ENCODE results near the gene MPDU1. TPM values are rescaled to one million over a fixed set of nuclear protein-coding genes. Genes with fewer than 3 reads are reported as not detected.

Gene MPDU1
- total and polyA plus RNA-seq, 2 of the 13 experiments (the other 11 are each of a cell fraction or from before 2014, with no cell fraction given), result 112 to 167 TPM

GRCh38 chr17:7561028-7561575 lies 22.6 kb upstream of the MPDU1 start (continued):
- TF ChIP-seq POGZ (CRISPR knock-in tag; IDR thresholded peaks at IDR 0.05), result peak; percentile 29; the same call in 1 of the 2 replicates
- TF ChIP-seq MEF2D (CRISPR knock-in tag; IDR thresholded peaks at IDR 0.05), result peak; percentile 60
- no peak for TF ChIP-seq ZNF737 (CRISPR knock-in tag; IDR thresholded peaks at IDR 0.05; ENCODE audit: borderline replicate concordance)
- TF ChIP-seq SOX6 (IDR thresholded peaks at IDR 0.05), result no peak
- peak; percentile 27; the same call in 1 of the 2 replicates for TF ChIP-seq SOX6 (CRISPR knock-in tag; IDR thresholded peaks at IDR 0.05)
- TF ChIP-seq NR1H2 (CRISPR knock-in tag; IDR thresholded peaks at IDR 0.05; ENCODE audit: borderline replicate concordance, low read depth), result 0 out of 2 replicates have a peak, but pooled peaks have one; percentile 35
- peak; percentile 54 for TF ChIP-seq ZNF687 (CRISPR knock-in tag; IDR thresholded peaks at IDR 0.05)

- POLR2A ChIA-PET, result interaction anchor here (1.3 to 2.5 kb wide), 6 partner anchors 10 to 124 kb away, joined by 4 to 24 read pairs (median 10); partner anchors contain the start of genes MPDU1 and POLR2A
- BruUV-seq (replicated peaks), result no TSS peak
- TF ChIP-seq ZNF446 (CRISPR knock-in tag; IDR thresholded peaks at IDR 0.05) (no peak), TARDBP (CRISPR knock-in tag; IDR thresholded peaks at IDR 0.05) (peak; percentile 14; the same call in 1 of the 2 replicates), KAT2B (IDR thresholded peaks at IDR 0.05; ENCODE audit: borderline replicate concordance, low read depth, low read length) (no peak), AKAP8 (CRISPR knock-in tag; IDR thresholded peaks at IDR 0.05) (no peak; the same call in 1 of the 2 replicates), ZSCAN22 (CRISPR knock-in tag; IDR thresholded peaks at IDR 0.05) (no peak), RAD51 (IDR thresholded peaks at IDR 0.05; ENCODE audit: borderline replicate concordance) (no peak), ZNF230 (CRISPR knock-in tag; IDR thresholded peaks at IDR 0.05) (0 out of 2 replicates have a peak, but pooled peaks have one; percentile 63), ZNF782 (CRISPR knock-in tag; IDR thresholded peaks at IDR 0.05; ENCODE audit: borderline replicate concordance) (no peak; the same call in 1 of the 2 replicates), YEATS2 (CRISPR knock-in tag; IDR thresholded peaks at IDR 0.05; ENCODE audit: borderline replicate concordance) (peak; percentile 71), NFYC (CRISPR knock-in tag; IDR thresholded peaks at IDR 0.05) (peak; percentile 46), ZNF746 (CRISPR knock-in tag; IDR thresholded peaks at IDR 0.05) (no peak), MAFG (CRISPR knock-in tag; IDR thresholded peaks at IDR 0.05) (no peak), EEA1 (CRISPR knock-in tag; IDR thresholded peaks at IDR 0.05; ENCODE audit: borderline replicate concordance) (no peak), NBN (conservative IDR thresholded peaks at IDR 0.05) (no peak)
Observed at GRCh38 chr17:7561589-7562207, 22.0 kb upstream of the MPDU1 start, which contains the start of gene SENP3. Gene SENP3, plus strand, starts transcription at chr17:7561919. Its CDS starts 1,158 bp downstream, at chr17:7563077.

More at GRCh38 chr17:7561589-7562207, 22.0 kb upstream of the MPDU1 start, which contains the start of gene SENP3:
- peaks cover 27% of the 10 kb centered on the region for H3K79me2 ChIP-seq (ENCODE audit: insufficient read depth, low read length)
- no peaks in the 10 kb centered on the region for H3K9me3 ChIP-seq (ENCODE audit: low read length)
- H3K27me3 ChIP-seq (ENCODE audit: control insufficient read depth in 1 of 2, insufficient read depth in 2 of 2, low read length in 2 of 2), result no peaks in the 10 kb centered on the region; a peak in 1 of 5 replicates
- peak within 1 kb of the TSS; percentile 96 for H3K4me2 ChIP-seq (ENCODE audit: low read depth, low read length)
- peak within 1 kb of the TSS; percentile 91 for H3K9ac ChIP-seq (ENCODE audit: insufficient read depth, low read depth, low read length)
- H3K4me1 ChIP-seq (ENCODE audit: insufficient read depth, low read length), result peaks cover 63% of the 10 kb centered on the region
- peak; percentile 74 for ATAC-seq
- intact Hi-C loops (cut with micrococcal nuclease; ENCODE audit: unreplicated experiment) (loop anchor here (1.0 to 10.0 kb wide), 3 partner anchors 39 to 207 kb away; partner anchors contain the start of genes KCTD11 and TMEM95), in situ Hi-C loops (cut with HindIII; ENCODE audit: extremely low pct_ligation_motif_present, low pct_unique_long_range_greater_than_20kb) (no loop called here)
- peak within 1 kb of the TSS; percentile 69 for H2AFZ ChIP-seq (ENCODE audit: low read length)
- peaks cover 10 to 24% of the 10 kb centered on the region in 2 experiments for H3K36me3 ChIP-seq (replicated peaks in 1 of 2; ENCODE audit: control insufficient read depth in 1 of 2, insufficient read depth in 2 of 2, low read length in 2 of 2)
- H3K4me3 ChIP-seq (replicated peaks in 1 of 3; ENCODE audit: insufficient read depth in 1 of 3, low read depth in 2 of 3, low read length in 3 of 3), result peak within 1 kb of the TSS; percentile 90 to 94 (median 92)
- peak within 1 kb of the TSS; percentile 75 for H3K27ac ChIP-seq (ENCODE audit: extremely low read length, insufficient read depth, low read length)
- WGBS (ENCODE audit: low lambda C conversion rate), result under 1% methylated on average over 27 of the region's 82 CpGs
- H4K20me1 ChIP-seq (ENCODE audit: insufficient read depth, low read length), result no peaks in the 10 kb centered on the region
- CTCF ChIA-PET (ENCODE audit: low intra/inter-chr PET ratio, low total read pairs), result interaction anchor here (0.6 to 3.3 kb wide), 3 partner anchors 38 to 121 kb away, joined by 3 to 43 read pairs (median 27); no protein-coding TSS in a partner anchor
- no peak for FAIRE-seq
- DNase-seq (ENCODE audit: low spot score), result peak; percentile 77

Measured in HepG2 (cell line).